ENCODE results near the gene MOB4.

The MOB4 gene

DNA sequence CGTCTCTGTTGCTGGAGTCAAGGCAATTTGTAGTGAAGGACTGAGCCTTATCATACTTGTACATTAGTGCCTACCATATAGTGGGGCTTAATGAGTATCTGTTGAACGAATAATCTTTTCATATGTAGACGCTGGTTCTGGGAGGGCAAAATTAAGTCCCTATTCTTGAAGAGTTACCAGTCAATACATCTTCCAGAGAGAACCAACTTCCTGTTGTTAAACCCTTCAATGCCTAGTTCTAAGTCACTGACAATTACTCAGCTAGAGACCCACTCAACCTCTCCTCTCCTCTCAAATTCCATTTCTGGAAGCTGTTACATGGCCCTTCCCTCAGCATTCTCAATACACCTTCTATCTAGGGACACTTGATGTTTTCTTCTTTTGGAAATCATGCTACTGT lies 1.1 kb upstream of the MOB4 start:
- H3K27ac ChIP-seq: peak overlapping the region; percentile 98
- no peak for TF ChIP-seq CTCF (conservative IDR thresholded peaks at IDR 0.05)

DNA sequence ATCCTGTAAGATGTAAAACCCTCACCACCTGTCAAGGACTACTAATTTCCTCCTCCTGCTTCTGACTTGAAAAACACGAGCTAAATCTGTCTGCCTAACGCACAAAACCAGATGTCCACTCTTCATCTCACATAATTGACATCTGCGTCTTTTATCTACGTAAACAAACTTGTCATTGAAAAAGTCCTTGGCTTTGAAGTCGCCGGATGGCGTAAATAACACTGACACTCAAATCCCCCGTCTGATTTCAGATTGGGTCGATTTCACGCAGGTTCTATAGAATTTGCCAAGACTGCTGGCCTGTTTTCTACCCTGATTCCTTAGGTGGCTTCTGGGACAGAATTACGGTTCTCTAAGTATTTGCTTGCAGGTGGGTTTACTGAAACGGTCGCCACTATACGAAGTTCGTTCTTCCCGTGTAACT lies 539 bp upstream of the MOB4 start:
- no peak for TF ChIP-seq CTCF (conservative IDR thresholded peaks at IDR 0.05)
- H3K27ac ChIP-seq: peak overlapping the region; percentile 98

GRCh38 chr2:197516393-197516761 lies 511 bp downstream of the MOB4 start:
- TF ChIP-seq CTCF (conservative IDR thresholded peaks at IDR 0.05): no peak
- peak overlapping the region; percentile 98 for H3K27ac ChIP-seq

- no peak for TF ChIP-seq CTCF (conservative IDR thresholded peaks at IDR 0.05)
- peak overlapping the region; percentile 98 for H3K27ac ChIP-seq
Observed at GRCh38 chr2:197517150-197517549, 1.3 kb downstream of the MOB4 start.

DNA sequence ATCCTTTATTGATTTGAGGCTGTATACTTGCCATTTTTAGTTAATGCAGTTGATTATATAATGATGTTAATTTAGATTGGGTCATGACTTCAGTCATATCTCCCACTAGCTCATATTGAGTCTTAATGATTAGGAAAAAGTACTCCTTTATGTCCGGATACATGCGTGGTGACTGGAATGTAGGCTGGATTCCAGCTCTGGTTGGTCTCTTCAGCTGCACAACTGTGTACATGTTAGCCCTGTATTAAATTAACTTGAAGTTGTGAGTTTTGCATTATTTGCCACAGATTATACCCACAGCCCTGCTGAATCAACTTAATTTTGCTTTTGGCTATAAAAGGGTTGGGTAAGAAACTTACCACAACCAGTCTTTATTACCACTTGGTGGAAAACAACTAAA lies 22.5 kb downstream of the MOB4 start:
- no peak for TF ChIP-seq CTCF (conservative IDR thresholded peaks at IDR 0.05)
- H3K27ac ChIP-seq: no peak overlapping the region

DNA sequence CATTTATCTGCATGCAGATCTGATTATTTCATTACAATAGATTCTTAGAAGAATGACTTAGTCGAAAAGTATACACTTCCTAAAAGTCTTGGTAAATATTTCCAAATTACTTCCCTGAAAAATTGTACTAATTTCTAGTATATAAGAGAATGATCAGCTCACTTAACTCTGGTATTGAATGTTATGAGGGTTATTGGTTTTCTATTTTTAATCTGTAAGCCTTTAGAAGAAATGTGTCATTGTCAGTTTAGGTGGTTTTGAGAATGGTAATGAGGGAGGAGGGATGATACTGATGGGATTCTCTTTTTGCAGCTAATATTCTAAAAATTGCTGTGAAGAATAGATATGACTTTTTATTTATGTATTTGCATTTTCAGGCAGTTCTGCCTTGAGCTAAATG lies 23.9 kb downstream of the MOB4 start:
- no peak for TF ChIP-seq CTCF (conservative IDR thresholded peaks at IDR 0.05)

GRCh38 chr2:197543206-197543605 lies 27.3 kb downstream of the MOB4 start:
- no peak overlapping the region for H3K27ac ChIP-seq
- no peak for TF ChIP-seq CTCF (conservative IDR thresholded peaks at IDR 0.05)

More for the DNA sequence above, 23.9 kb downstream of the MOB4 start:
- H3K27ac ChIP-seq: no peak overlapping the region
